Keratinocyte (primary cell): ENCODE measurements around the gene TTLL13. TPM values are rescaled to one million over a fixed set of nuclear protein-coding genes. Genes with fewer than 3 reads are reported as not detected.

Experiments used
- DNase-seq: peaks from one replicate; pipeline ENCODE4 v3.0.0-alpha.2; 2011; ENCODE audit warnings: low read depth, missing footprints, low spot score
- FAIRE-seq: peaks from 2 replicates; lab custom pipeline; 2011; peaks lifted over from hg19 to GRCh38; lab: Jason Lieb, UNC
- H2AFZ ChIP-seq: 2 replicates; pipeline ENCODE4 v1.6.0; 2012; ENCODE audit warnings: low read length, control low read depth, inconsistent platforms; ENCODE audit not compliant: control insufficient read depth
- H3K27ac ChIP-seq: 2 replicates; pipeline ENCODE4 v1.5.1; 2011; ENCODE audit warnings: low read length; ENCODE audit not compliant: control insufficient read depth, insufficient read depth
- H3K27me3 ChIP-seq: 3 replicates; pipeline ENCODE4 v1.6.0; 2011; ENCODE audit warnings: low read length; ENCODE audit not compliant: control insufficient read depth, insufficient read depth; ENCODE audit errors: extremely low read depth
- H3K36me3 ChIP-seq, 2 experiments: 2 replicates in 1 of 2; 3 replicates in 1 of 2; pipeline ENCODE4 v1.5.1; 2011; ENCODE audit warnings: low read length in 2 of 2, mild to moderate bottlenecking in 1 of 2; ENCODE audit not compliant: control insufficient read depth in 2 of 2, insufficient read depth in 2 of 2; ENCODE audit errors: extremely low read depth in 1 of 2
- H3K4me1 ChIP-seq: 3 replicates; pipeline ENCODE4 v1.5.1; 2011; ENCODE audit warnings: low read length; ENCODE audit not compliant: control insufficient read depth, insufficient read depth; ENCODE audit errors: extremely low read depth
- H3K4me2 ChIP-seq: 3 replicates; pipeline ENCODE4 v1.6.0; 2011; ENCODE audit warnings: low read depth, low read length; ENCODE audit not compliant: control insufficient read depth, insufficient read depth; ENCODE audit errors: extremely low read depth
- H3K4me3 ChIP-seq, 3 experiments: fragments of 200-600 bp in 1 of 3; sonication (generic) in 1 of 3; 2 replicates in 2 of 3; 3 replicates in 1 of 3; pipeline ENCODE4 v1.5.1; 2011 to 2016; ENCODE audit warnings: low read length in 3 of 3, mild to moderate bottlenecking in 3 of 3, control low read depth in 2 of 3, inconsistent platforms in 1 of 3, low read depth in 1 of 3, mixed read lengths in 1 of 3, mixed run types in 1 of 3, moderate library complexity in 1 of 3; ENCODE audit not compliant: control insufficient read depth in 2 of 3, insufficient read depth in 2 of 3; ENCODE audit errors: extremely low read depth in 1 of 3
- H3K79me2 ChIP-seq: 2 replicates; pipeline ENCODE4 v1.6.0; 2012; ENCODE audit warnings: low read length; ENCODE audit not compliant: control insufficient read depth, insufficient read depth
- H3K9ac ChIP-seq: 3 replicates; pipeline ENCODE4 v1.6.0; 2011; ENCODE audit warnings: low read length; ENCODE audit not compliant: control insufficient read depth, insufficient read depth; ENCODE audit errors: extremely low read depth
- H3K9me1 ChIP-seq: 3 replicates; pipeline ENCODE4 v1.6.0; 2011; ENCODE audit warnings: low read length; ENCODE audit not compliant: control insufficient read depth, insufficient read depth; ENCODE audit errors: extremely low read depth
- H3K9me3 ChIP-seq: 2 replicates; pipeline ENCODE4 v1.5.1; 2012; ENCODE audit warnings: low read depth, low read length; ENCODE audit not compliant: control insufficient read depth
- H4K20me1 ChIP-seq: 3 replicates; pipeline ENCODE4 v1.6.0; 2011; ENCODE audit warnings: low read length; ENCODE audit not compliant: control insufficient read depth, insufficient read depth; ENCODE audit errors: extremely low read depth
- EZH2 ChIP-seq: IDR thresholded peaks from one replicate; pipeline ENCODE4 v1.6.1; 2012; ENCODE audit warnings: inconsistent platforms, mild to moderate bottlenecking, low read length, moderate library complexity
- dilution Hi-C: fragments of 300-500 bp; cut with MboI; formaldehyde crosslinking; loops from one replicate; pipeline ENCODE4 v1.7.0; 2020; ENCODE audit warnings: low sequenced_read_pairs; ENCODE audit not compliant: extremely low pct_ligation_motif_present
- polyA plus RNA-seq, 5 experiments: library from polyadenylated mRNA; depleted of rRNA in 3 of 5; stranded (reverse) in 3 of 5; stranded (forward) in 1 of 5; unstranded in 1 of 5; fragments of >200 nt; gene quantifications; 1 replicate in 1 of 5; 2 replicates in 3 of 5; 3 replicates in 1 of 5; pipeline versions ENCODE4 v1.2.1 to v1.2.3, GENCODE V29; 2011 to 2012; ENCODE audit warnings: missing spikeins in 2 of 5, low read depth in 1 of 5, low replicate concordance in 1 of 5
- TF ChIP-seq, protein P1 (sequence below), 3 experiments: IDR thresholded peaks in 1 of 3; conservative IDR thresholded peaks in 1 of 3; optimal IDR thresholded peaks in 1 of 3; 2 replicates in 2 of 3; 3 replicates in 1 of 3; pipeline versions ENCODE3 to v1.5.1; 2011; ENCODE audit warnings: low read length in 3 of 3, mild to moderate bottlenecking in 3 of 3, moderate library complexity in 2 of 3, control low read depth in 1 of 3, inconsistent platforms in 1 of 3; ENCODE audit not compliant: insufficient read depth in 2 of 3; ENCODE audit errors: extremely low read depth in 1 of 3

Gene TTLL13
- polyA plus RNA-seq, 1 donor (not counting 4 experiments of a cell fraction or from before 2014, with no cell fraction given) = 0.07 TPM

DNA sequence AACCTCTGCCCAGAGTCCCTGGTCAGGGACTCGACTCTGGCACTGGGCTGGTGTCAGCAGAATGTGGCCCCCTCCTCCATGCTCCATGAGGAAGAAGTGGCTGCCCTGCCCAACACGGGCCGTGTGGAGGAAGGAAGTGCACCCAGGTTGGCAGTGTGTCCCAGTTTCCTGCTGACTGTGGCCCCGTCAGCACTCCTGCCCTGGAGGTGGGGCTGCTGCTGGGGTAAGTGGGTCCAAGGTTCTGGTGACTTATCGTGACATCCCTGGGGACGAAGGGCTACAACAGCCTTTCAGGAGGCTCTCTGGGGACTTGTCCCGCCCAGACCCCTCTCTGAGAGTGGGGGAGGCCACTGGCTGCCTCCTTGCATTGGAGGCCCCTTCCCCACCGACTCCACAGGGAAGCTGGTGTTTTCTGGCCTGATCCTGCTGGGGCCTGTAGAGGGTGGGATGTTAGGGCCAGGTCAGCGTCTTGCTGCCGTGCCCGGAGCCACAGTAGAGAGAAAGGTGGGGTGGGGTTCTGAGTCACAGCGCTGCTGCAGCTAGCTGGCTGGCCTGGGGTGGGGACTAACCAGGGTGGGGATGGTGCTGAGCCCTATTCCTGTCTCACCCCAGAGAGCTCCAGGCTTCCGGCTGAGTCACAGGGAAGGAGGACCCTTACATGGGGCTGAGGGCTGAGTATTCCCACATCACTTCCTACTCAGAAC is 37.8 kb upstream of the TTLL13 start:
- peak overlapping the region; percentile 88 for H3K9ac ChIP-seq
- H3K27me3 ChIP-seq = no peaks in the 10 kb centered on the region
- H3K27ac ChIP-seq = peak overlapping the region; percentile 98
- peaks cover 8 to 57% of the 10 kb centered on the region in 2 experiments for H3K36me3 ChIP-seq
- FAIRE-seq (peak; percentile 70), DNase-seq (peak; percentile 96)
- TF ChIP-seq, protein P1, sequence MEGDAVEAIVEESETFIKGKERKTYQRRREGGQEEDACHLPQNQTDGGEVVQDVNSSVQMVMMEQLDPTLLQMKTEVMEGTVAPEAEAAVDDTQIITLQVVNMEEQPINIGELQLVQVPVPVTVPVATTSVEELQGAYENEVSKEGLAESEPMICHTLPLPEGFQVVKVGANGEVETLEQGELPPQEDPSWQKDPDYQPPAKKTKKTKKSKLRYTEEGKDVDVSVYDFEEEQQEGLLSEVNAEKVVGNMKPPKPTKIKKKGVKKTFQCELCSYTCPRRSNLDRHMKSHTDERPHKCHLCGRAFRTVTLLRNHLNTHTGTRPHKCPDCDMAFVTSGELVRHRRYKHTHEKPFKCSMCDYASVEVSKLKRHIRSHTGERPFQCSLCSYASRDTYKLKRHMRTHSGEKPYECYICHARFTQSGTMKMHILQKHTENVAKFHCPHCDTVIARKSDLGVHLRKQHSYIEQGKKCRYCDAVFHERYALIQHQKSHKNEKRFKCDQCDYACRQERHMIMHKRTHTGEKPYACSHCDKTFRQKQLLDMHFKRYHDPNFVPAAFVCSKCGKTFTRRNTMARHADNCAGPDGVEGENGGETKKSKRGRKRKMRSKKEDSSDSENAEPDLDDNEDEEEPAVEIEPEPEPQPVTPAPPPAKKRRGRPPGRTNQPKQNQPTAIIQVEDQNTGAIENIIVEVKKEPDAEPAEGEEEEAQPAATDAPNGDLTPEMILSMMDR (optimal IDR thresholded peaks at IDR 0.05 in 1 of 3, IDR thresholded peaks at IDR 0.05 in 1 of 3, conservative IDR thresholded peaks at IDR 0.05 in 1 of 3; ENCODE audit: extremely low read depth in 1 of 3, insufficient read depth in 2 of 3, low read length in 3 of 3) = no peak
- no peak for TF ChIP-seq EZH2
- H4K20me1 ChIP-seq = no peaks in the 10 kb centered on the region
- H3K4me2 ChIP-seq = peak overlapping the region; percentile 91
- H3K9me1 ChIP-seq = no peaks in the 10 kb centered on the region
- H3K4me3 ChIP-seq = peak overlapping the region in 2 of 3 experiments; percentile 57 to 60
- H3K4me1 ChIP-seq = peaks cover 63% of the 10 kb centered on the region
- H3K9me3 ChIP-seq = no peaks in the 10 kb centered on the region
- H3K79me2 ChIP-seq = peaks cover 75% of the 10 kb centered on the region
- dilution Hi-C loops = no loop called here
- H2AFZ ChIP-seq = no peak overlapping the region

DNA sequence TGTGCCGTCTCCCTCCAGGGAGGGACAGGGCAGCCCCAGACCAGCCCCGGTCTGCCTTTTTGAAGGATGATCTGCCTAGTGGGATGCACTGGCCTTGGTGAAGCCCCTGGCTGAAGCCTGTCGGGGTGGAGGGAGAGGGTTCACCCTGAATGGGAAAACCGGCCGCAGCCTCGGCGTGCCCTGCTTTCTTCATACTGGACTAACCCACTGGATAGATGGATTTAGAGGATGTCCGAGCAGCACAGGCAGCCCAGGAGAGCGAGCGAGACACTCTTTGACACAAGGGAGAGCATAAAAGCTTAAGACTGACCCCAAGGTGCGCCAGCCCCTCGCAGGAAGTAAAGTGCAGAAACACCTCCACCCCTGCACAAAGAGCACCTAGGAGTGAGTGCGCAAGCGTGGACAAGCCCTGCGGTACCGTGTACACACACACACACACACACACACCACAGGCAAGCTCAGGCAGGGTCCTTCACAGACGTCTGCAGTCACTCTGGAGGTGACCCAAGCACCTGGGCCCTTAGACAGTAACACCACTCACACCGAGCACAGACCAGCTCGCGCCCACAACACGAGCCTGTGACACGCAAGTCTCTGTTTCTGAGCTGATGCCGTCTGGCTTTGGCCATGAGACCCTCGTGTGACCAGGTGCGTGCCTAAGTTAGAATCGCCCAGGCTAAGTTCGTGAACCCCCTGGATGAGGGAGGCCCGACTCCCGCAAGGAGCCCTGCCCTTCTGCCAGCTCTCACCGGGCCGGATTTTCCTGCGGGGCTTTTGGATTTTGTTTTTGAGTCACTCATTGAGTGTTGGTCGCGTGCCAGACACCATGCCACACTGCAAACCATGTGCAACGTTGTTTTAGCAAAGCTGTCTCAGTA is 36.9 kb upstream of the TTLL13 start:
- Histone ChIP-seq H3K4me2 (peak overlapping the region; percentile 91), H3K79me2 (peaks cover 74% of the 10 kb centered on the region), H3K4me1 (peaks cover 66% of the 10 kb centered on the region), H3K36me3 (peaks cover 4 to 53% of the 10 kb centered on the region in 2 experiments), H3K27ac (peak overlapping the region; percentile 98), H3K4me3 (peak overlapping the region in 2 of 3 experiments; percentile 57 to 60), H3K9ac (peak overlapping the region; percentile 88), H3K9me3 (no peaks in the 10 kb centered on the region), H2AFZ (peak overlapping the region; percentile 51), H4K20me1 (no peaks in the 10 kb centered on the region), H3K27me3 (no peaks in the 10 kb centered on the region), H3K9me1 (peaks cover under 1% of the 10 kb centered on the region)
- dilution Hi-C loops = no loop called here
- FAIRE-seq = peak; percentile 92
- TF ChIP-seq EZH2 = no peak
- TF ChIP-seq, protein P1 (optimal IDR thresholded peaks at IDR 0.05 in 1 of 3, IDR thresholded peaks at IDR 0.05 in 1 of 3, conservative IDR thresholded peaks at IDR 0.05 in 1 of 3; ENCODE audit: extremely low read depth in 1 of 3, insufficient read depth in 2 of 3, low read length in 3 of 3) = no peak
- peak; percentile 94 for DNase-seq
